ENCODE measurements around the gene MEF2D.

MEF2D gene

GRCh38 chr1:156456625-156457465 is 43.7 kb downstream of the MEF2D start (continued):
- peak; percentile 86 for TF ChIP-seq ZNF664 (tag by site-specific recombination; IDR thresholded peaks at IDR 0.05)
- peak; percentile 51; the same call in 1 of the 2 replicates for TF ChIP-seq ZNF146 (tag by site-specific recombination; IDR thresholded peaks at IDR 0.05)
- peak; percentile 91 for TF ChIP-seq KLF8 (tag by site-specific recombination; IDR thresholded peaks at IDR 0.05)
- TF ChIP-seq ZFP41 (tag by site-specific recombination; IDR thresholded peaks at IDR 0.05; ENCODE audit: borderline replicate concordance): no peak
- peak; percentile 88 for TF ChIP-seq ZNF610 (tag by site-specific recombination; IDR thresholded peaks at IDR 0.05; ENCODE audit: borderline replicate concordance)
- no peak for TF ChIP-seq ZNF354C (tag by site-specific recombination; IDR thresholded peaks at IDR 0.05; ENCODE audit: borderline replicate concordance, low read depth)
- TF ChIP-seq ZNF529 (tag by site-specific recombination; IDR thresholded peaks at IDR 0.05; ENCODE audit: insufficient replicate concordance): no peak
- peak; percentile 10; the same call in 1 of the 2 replicates for TF ChIP-seq TSHZ1 (tag by site-specific recombination; IDR thresholded peaks at IDR 0.05; ENCODE audit: borderline replicate concordance)
- 0 out of 2 replicates have a peak, but pooled peaks have one; percentile 21 for TF ChIP-seq KLF7 (tag by site-specific recombination; IDR thresholded peaks at IDR 0.05; ENCODE audit: borderline replicate concordance)
- TF ChIP-seq BCL11B (tag by site-specific recombination; IDR thresholded peaks at IDR 0.05; ENCODE audit: low read depth): 0 out of 2 replicates have a peak, but pooled peaks have one; percentile 77
- TF ChIP-seq RBAK (tag by site-specific recombination; IDR thresholded peaks at IDR 0.05): peak; percentile 36; the same call in 1 of the 2 replicates
- no peak for TF ChIP-seq HOXA7 (CRISPR knock-in tag; IDR thresholded peaks at IDR 0.05; ENCODE audit: borderline replicate concordance)
- TF ChIP-seq ZBTB1 (tag by site-specific recombination; IDR thresholded peaks at IDR 0.05): no peak
- peak; percentile 92 for TF ChIP-seq ZEB2 (tag by site-specific recombination; IDR thresholded peaks at IDR 0.05)
- peak; percentile 53; the same call in 1 of the 2 replicates for TF ChIP-seq ZNF280D (tag by site-specific recombination; IDR thresholded peaks at IDR 0.05)
- TF ChIP-seq ZNF677 (tag by site-specific recombination; IDR thresholded peaks at IDR 0.05): 0 out of 2 replicates have a peak, but pooled peaks have one; percentile 20
- TF ChIP-seq ZNF692 (tag by site-specific recombination; IDR thresholded peaks at IDR 0.05): peak; percentile 93
- TF ChIP-seq ZXDB (tag by site-specific recombination; IDR thresholded peaks at IDR 0.05): peak; percentile 96
- TF ChIP-seq ZIC2 (tag by site-specific recombination; IDR thresholded peaks at IDR 0.05): peak; percentile 73
- TF ChIP-seq ZNF302 (tag by site-specific recombination; IDR thresholded peaks at IDR 0.05; ENCODE audit: low read depth): no peak
- peak; percentile 85 for TF ChIP-seq ZSCAN23 (tag by site-specific recombination; IDR thresholded peaks at IDR 0.05)
- 0 out of 2 replicates have a peak, but pooled peaks have one; percentile 64 for TF ChIP-seq ZNF24 (tag by site-specific recombination; IDR thresholded peaks at IDR 0.05)
- no peak; the same call in 1 of the 2 replicates for TF ChIP-seq ZNF184 (tag by site-specific recombination; IDR thresholded peaks at IDR 0.05)
- 0 out of 2 replicates have a peak, but pooled peaks have one; percentile 11 for TF ChIP-seq IKZF3 (tag by site-specific recombination; IDR thresholded peaks at IDR 0.05)
- peak; percentile 93 for TF ChIP-seq ZFP37 (tag by site-specific recombination; IDR thresholded peaks at IDR 0.05)
- TF ChIP-seq ZNF433 (tag by site-specific recombination; IDR thresholded peaks at IDR 0.05; ENCODE audit: low read depth): no peak
- TF ChIP-seq ZNF18 (tag by site-specific recombination; IDR thresholded peaks at IDR 0.05): no peak
- peak; percentile 60 for TF ChIP-seq ZNF121 (tag by site-specific recombination; IDR thresholded peaks at IDR 0.05)
- peak; percentile 42; the same call in 1 of the 2 replicates for TF ChIP-seq ZNF10 (tag by site-specific recombination; IDR thresholded peaks at IDR 0.05)
- TF ChIP-seq ZNF473 (tag by site-specific recombination; IDR thresholded peaks at IDR 0.05): no peak
- peak; percentile 90 for TF ChIP-seq ZNF324 (tag by site-specific recombination; IDR thresholded peaks at IDR 0.05)
